ENCODE measurements around the gene OR52A5.
"Not testable (repeated sequence)": the region's sequence is repeated elsewhere in the genome, so short reads cannot be mapped to it uniquely, and the experiment has no call there.

OR52A5 gene

DNA sequence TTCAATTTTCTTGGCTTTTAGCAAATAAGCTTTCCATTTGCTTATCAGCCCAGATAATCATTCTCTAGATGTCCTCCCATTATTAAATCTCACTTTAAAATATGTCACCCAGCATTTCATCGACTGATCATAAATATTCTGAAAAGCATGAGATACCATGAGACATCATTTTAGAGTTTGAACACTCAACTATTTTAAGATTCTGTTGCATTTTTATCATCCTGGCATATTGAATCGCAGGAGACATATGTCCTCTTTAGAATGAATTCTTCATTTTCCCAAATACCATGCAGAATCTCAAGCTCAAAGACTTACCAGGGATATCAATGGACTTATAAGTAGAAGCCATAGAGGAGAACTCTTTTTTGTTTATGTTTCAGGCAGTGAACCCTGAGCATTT, at the start of gene OR52A5:
Gene OR52A5, minus strand, starts transcription at position 361 of the 400 bp plus-strand sequence. CDS start 5,714 bp downstream, outside the sequence.
- DNase-seq (ENCODE audit: low spot score): no peak

- no peak for DNase-seq (ENCODE audit: low spot score)
Observed at GRCh38 chr11:5178046-5178837, 40.1 kb upstream of the OR52A5 start.

DNA sequence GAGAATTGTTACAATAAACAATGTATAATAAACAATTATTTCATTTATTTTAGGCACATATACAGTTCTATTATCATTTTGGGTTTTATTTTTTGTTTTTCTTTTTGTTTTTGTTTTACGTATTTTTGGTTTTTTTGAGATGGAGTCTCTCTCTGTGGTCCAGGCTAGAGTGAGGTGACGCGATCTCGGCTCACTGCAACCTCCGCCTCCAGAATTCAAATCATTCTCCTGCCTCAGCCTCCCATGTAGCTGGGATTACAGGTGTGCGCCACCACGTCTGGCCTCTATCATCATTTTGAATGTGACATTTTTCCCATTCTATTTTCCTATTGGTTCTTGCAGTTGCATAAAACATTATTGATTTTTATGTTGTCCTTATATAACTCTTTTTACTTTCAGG, 36.8 kb upstream of the OR52A5 start:
- no peak for DNase-seq (ENCODE audit: low spot score)

DNA sequence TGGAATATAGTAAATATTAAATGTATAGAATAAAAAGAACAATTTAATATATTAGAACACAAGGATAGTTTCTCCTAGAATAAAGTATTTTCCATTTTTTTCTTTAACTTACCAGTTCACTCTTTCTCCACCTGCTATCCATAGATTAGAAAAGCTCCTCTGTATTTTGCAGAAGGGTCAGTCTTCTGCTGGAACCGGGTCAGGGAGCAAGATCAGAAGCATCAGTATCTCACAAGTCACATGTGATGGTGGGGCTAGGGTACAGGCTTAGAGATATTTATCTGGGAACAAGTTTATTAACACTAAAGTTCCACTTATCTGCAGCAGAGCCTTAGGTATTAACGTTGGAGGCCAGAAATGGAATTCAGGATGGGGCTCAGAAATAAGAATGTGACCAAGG, 33.7 kb upstream of the OR52A5 start:
- DNase-seq (ENCODE audit: low spot score): no peak

DNA sequence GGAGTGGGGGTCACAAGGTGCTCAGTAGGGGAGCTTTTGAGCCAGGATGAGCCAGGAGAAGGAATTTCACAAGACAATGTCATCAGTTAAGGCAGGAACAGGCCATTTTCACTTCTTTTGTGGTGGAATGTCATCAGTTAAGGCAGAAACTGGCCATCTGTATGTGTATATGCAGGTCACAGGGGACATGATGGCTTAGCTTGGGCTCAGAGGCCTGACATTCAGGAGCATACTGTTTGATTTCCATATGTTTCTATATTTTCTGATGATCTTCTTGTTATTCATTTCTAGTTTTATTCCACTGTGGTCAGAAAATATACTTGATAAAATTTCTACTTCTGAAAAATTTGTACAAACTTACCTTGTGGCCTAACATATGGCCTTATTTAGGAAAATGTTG, 27.7 kb upstream of the OR52A5 start:
- DNase-seq (ENCODE audit: low spot score): not testable (repeated sequence)

GRCh38 chr11:5164807-5165206, 26.7 kb upstream of the OR52A5 start:
- not testable (repeated sequence) for DNase-seq (ENCODE audit: low spot score)

- DNase-seq (ENCODE audit: low spot score): not testable (repeated sequence)
Observed at GRCh38 chr11:5161045-5161444, 22.9 kb upstream of the OR52A5 start.

GRCh38 chr11:5160217-5160616, 22.1 kb upstream of the OR52A5 start:
- DNase-seq (ENCODE audit: low spot score): not testable (repeated sequence)

DNA sequence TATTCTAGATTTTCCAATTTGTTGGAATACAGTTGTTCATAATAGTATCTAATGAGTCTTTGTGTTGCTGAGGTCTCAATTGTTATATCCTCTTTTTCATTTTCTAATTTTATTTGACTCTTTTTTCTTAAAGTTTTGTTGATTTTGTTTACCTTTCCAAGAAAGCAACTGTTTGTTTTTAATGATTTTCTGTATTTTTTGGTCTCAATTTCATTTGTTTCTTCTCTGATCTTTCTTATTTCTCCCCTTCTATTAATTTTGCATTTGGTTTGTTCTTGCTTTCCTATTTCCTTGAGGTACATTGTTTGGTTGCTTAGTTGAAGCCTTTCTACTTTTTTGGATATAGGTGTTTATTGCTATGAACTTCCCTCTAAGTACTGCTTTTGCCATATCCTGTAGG, 21.6 kb upstream of the OR52A5 start:
- no peak for DNase-seq (ENCODE audit: low spot score)

GRCh38 chr11:5154657-5155056, 16.5 kb upstream of the OR52A5 start, which contains the start of gene OR52A1:
OR52A1 (minus strand) TSS chr11:5154757; CDS start chr11:5152369, 2,388 bp downstream.
- no peak for DNase-seq (ENCODE audit: low spot score)

DNA sequence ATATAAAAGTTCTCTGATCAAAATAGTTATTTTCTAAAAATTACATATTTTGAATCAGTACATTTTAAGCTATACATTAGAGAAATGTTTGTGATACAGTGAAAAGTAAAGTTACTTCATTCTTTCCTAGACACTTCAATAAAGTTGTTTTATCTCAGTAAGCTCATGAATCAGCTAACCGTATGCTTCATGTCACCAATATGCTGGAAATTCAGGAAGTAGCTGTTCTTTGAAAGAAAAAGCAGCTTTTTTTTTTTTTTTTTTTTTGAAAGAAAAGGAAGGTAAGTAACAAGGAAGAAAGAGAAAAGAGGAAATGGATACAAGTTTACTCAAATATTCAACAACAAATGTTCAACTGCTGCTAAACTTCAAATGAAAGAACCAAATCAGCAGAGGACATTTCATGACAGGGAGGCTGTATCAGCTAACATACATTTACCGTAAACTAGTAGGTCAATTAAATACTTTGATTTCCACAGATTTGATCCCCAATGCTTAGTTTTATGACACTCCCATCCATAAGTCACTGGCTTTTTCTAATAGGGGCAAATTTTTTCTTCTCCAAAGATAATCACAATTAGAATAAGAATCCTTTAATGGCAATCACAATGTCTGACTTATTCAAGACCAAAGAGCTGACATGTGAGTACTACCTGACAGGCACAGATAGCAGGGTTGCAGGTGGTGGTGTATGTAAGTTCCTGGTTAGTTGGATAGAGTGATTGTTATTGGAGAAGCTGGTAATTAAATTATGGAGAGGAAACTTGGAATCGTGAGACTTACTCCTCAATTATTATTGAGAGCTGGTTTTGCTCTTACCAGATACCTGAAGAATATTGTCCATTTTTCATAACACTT, 15.6 kb upstream of the OR52A5 start:
- DNase-seq (ENCODE audit: low spot score): no peak

- peak; percentile 18 for DNase-seq (ENCODE audit: low spot score)
Observed at GRCh38 chr11:5151713-5152153, 13.6 kb upstream of the OR52A5 start.

DNA sequence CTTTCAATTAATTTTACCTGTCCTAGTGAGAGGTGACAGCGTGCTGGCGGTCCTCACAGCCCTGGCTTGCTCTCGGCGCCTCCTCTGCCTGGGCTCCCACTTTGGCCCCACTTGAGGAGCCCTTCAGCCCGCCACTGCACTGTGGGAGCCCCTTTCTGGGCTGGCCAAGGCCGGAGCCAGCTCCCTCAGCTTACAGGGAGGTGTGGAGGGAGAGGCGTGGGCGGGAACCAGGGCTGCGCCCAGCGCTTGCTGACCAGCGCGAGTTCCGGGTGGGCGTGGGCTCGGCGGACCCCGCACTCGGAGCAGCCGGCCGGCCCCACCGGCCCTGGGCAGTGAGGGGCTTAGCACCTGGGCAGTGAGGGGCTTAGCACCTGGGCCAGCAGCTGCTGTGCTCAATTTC, 6.0 kb upstream of the OR52A5 start:
- not testable (repeated sequence) for DNase-seq (ENCODE audit: low spot score)

- no peak for DNase-seq (ENCODE audit: low spot score)
Observed at GRCh38 chr11:5137014-5137413, 1.1 kb downstream of the OR52A5 start.

DNA sequence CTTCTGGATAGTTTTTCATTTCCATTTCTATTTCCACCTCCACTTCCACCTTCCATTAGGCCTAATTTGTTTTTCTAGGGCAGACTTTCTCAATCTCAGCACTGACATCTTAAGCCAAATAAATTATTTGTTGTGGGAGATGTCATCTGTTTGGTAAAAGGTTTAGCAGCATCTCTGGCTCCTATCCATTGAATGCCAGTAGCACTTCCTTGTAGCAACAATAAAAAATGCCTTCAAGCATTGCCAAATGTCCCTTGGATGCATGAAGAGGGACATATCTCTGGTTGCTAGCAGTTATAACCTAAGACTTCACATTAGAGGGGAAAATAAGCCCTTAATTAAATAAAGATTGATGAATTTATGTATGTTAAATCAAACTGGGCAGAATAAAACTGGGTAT, 1.9 kb downstream of the OR52A5 start:
- DNase-seq (ENCODE audit: low spot score): no peak

GRCh38 chr11:5131584-5132335, 6.4 kb downstream of the OR52A5 start:
- DNase-seq (ENCODE audit: low spot score): no peak

DNA sequence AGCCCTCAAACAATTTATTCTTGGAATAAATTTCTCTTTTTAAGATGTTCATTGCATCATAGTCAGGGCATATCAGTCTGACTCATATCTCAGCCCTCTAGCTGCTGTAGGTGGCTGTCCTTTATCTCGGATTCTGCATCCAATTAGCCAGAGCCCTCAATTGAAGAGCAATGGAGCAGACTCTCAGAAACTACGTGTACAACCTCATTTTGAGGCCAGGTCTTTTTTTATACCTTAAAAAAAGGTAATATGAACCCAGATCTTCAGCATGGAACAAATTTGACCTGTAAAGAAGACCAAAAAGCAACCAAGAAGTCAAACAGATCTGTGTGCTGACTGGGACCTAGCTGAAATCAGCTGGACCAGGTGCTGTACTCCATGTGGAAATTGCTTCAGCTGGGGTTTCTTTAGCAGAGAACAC, 8.7 kb downstream of the OR52A5 start:
- DNase-seq (ENCODE audit: low spot score): no peak

- no peak for DNase-seq (ENCODE audit: low spot score)
Observed at GRCh38 chr11:5124891-5125620, 13.1 kb downstream of the OR52A5 start.

DNA sequence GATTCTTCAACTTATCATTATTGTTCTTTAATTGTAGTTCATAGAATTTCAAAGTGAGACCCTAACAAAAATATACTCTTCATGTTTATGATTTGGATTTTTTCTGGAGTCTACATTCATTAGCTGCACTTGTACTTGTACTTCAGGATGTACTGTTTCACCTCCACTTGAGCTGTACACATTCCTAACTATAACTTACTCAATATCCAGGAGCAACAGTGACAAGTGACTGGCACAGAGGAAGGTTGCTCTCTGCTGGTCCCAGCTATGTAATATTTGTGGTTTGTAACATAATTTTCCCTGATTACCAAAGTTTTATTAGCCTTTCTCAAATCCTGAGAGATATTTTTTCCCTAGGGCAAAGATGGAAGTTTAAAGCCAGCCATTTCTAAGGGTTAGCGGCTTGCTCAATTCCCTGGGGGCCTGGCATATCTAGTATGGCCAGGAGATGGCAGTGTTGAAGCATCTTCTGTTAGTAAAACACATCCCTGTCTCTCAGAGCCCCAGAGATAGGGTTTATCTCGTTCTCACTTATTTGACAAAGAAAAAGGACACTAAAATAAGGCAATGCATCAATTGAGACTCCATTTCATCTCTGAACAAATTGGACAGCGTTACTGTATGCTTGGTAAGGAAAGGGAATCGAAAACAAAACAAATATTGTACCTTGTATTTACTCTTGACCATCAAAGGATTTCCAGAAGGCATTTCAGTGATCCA, 14.2 kb downstream of the OR52A5 start:
- peak; percentile 78 for DNase-seq (ENCODE audit: low spot score)

DNA sequence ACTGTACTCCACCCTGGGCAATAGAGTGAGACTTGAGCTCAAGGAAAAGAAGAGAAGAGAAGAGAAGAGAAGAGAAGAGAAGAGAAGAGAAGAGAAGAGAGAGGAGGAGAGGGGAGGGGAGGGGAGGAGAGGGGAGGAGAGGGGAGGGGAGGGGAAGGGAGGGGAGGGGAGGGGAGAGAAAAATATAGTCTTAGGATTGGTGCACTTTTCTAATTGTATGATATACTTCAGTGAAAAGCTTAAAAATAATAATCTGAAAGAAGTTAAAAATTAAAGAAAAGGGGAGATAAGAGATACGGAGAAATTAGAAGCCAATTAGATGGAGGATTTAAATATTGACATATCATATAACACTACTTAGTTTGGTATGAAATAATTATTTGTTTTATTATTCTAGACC, 19.3 kb downstream of the OR52A5 start:
- no peak for DNase-seq (ENCODE audit: low spot score)

- DNase-seq (ENCODE audit: low spot score): no peak
Observed at GRCh38 chr11:5117588-5117987, 20.6 kb downstream of the OR52A5 start.
